Tibial artery (tissue), 4 donors: Measurements from ENCODE around the gene EPS8L3.
A peak's percentile ranks its signal among the peaks of the same experiment; 100 is the strongest.

ENCODE experiments used
- DNase-seq, 2 donors: peaks; one replicate each; pipeline ENCODE4 v3.0.0-alpha.2; 2019
- H3K27ac ChIP-seq, 2 donors: fragments of 200-600 bp; sonication (generic) in 1 of 2; 1 replicate in 1 of 2; 2 replicates in 1 of 2; pipeline ENCODE4 v1.5.1; 2018 to 2019; ENCODE audit warnings: mild to moderate bottlenecking in 1 of 2
- H3K27me3 ChIP-seq, 2 donors: fragments of 200-600 bp; sonication (generic) in 1 of 2; one replicate each; pipeline versions ENCODE4 v1.5.1 to v1.6.0; 2016 to 2019
- H3K36me3 ChIP-seq, 3 donors: fragments of 200-600 bp; sonication (generic) in 2 of 3; one replicate each; pipeline ENCODE4 v1.5.1; 2016 to 2019; ENCODE audit warnings: mild to moderate bottlenecking in 2 of 3
- H3K4me1 ChIP-seq, 4 donors: fragments of 200-600 bp; sonication (generic) in 2 of 4; 1 replicate in 3 of 4; 2 replicates in 1 of 4; pipeline ENCODE4 v1.5.1; 2016 to 2019
- H3K4me3 ChIP-seq, 2 donors: fragments of 200-600 bp; sonication (generic) in 1 of 2; 1 replicate in 1 of 2; 2 replicates in 1 of 2; pipeline ENCODE4 v1.5.1; 2018 to 2019; ENCODE audit warnings: mild to moderate bottlenecking in 2 of 2
- H3K9me3 ChIP-seq, 3 donors: fragments of 200-600 bp; sonication (generic) in 1 of 3; one replicate each; pipeline ENCODE4 v1.5.1; 2016 to 2019
- CTCF ChIP-seq, 2 experiments: fragments of 200-600 bp in 1 of 2; fragments of 450-650 bp in 1 of 2; IDR thresholded peaks; one replicate each; pipeline ENCODE4 v1.5.1; 2017 to 2019; ENCODE audit warnings: antibody characterized with exemption in 2 of 2, mild to moderate bottlenecking in 1 of 2, moderate library complexity in 1 of 2
- intact Hi-C: fragments of 100-400 bp; cut with DNase I; formaldehyde crosslinking; loops from one replicate; pipeline ENCODE4 v1.15.0; 2023; ENCODE audit warnings: low total_unique reads

The EPS8L3 gene

GRCh38 chr1:109776206-109776835 lies 12.6 kb upstream of the EPS8L3 start:
- no peak overlapping the region for H3K4me3 ChIP-seq
- H3K27ac ChIP-seq, result no peak overlapping the region
- no peaks in the 10 kb centered on the region for H3K27me3 ChIP-seq
- TF ChIP-seq CTCF (IDR thresholded peaks at IDR 0.05), result no peak
- peaks cover 0 to 7% (median 2%) of the 10 kb centered on the region in 4 donors for H3K4me1 ChIP-seq
- intact Hi-C loops, result no loop called here
- no peaks in the 10 kb centered on the region for H3K36me3 ChIP-seq
- no peaks in the 10 kb centered on the region for H3K9me3 ChIP-seq
- peak; percentile 18 to 62 for DNase-seq

- intact Hi-C loops, result no loop called here
- no peak for TF ChIP-seq CTCF (IDR thresholded peaks at IDR 0.05)
- Histone ChIP-seq H3K4me3 (no peak overlapping the region), H3K27ac (no peak overlapping the region), H3K9me3 (no peaks in the 10 kb centered on the region), H3K27me3 (no peaks in the 10 kb centered on the region), H3K4me1 (peaks cover 0 to 7% (median 2%) of the 10 kb centered on the region in 4 donors), H3K36me3 (no peaks in the 10 kb centered on the region)
- no peak for DNase-seq
Measured at GRCh38 chr1:109775398-109775797, 11.7 kb upstream of the EPS8L3 start.

DNA sequence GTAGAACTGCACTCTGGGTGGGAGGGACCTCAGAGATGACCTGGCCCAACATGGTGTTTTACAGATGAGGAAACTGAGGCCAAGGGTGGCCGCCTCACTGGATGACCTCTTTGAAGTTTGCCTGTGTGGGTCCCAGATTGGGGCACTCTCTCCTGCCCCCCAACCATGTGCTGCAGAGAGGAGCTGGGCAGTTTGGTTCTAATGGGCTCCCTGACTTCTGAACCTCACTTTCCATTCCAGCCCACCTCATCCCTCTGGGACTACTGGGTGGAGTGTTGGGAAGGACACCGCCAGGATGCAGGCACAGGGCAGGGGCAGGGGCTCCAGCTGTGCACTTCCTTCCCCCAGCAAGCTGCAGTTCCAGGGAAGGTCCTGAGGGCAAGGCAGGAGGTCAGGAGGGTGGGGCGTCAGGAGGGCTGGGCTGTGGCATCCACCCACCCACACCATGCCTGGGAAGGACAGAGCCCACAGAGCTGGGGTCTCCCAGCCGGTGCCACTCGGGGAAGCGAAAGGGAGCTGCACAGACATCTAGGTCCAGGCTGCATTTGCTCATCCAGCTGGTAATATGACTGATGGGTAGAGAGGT lies 10.3 kb upstream of the EPS8L3 start:
- Histone ChIP-seq H3K27me3 (no peaks in the 10 kb centered on the region), H3K4me1 (peaks cover 0 to 7% (median 2%) of the 10 kb centered on the region in 4 donors)
- DNase-seq, result peak in 1 of 2 donors; percentile 65

DNA sequence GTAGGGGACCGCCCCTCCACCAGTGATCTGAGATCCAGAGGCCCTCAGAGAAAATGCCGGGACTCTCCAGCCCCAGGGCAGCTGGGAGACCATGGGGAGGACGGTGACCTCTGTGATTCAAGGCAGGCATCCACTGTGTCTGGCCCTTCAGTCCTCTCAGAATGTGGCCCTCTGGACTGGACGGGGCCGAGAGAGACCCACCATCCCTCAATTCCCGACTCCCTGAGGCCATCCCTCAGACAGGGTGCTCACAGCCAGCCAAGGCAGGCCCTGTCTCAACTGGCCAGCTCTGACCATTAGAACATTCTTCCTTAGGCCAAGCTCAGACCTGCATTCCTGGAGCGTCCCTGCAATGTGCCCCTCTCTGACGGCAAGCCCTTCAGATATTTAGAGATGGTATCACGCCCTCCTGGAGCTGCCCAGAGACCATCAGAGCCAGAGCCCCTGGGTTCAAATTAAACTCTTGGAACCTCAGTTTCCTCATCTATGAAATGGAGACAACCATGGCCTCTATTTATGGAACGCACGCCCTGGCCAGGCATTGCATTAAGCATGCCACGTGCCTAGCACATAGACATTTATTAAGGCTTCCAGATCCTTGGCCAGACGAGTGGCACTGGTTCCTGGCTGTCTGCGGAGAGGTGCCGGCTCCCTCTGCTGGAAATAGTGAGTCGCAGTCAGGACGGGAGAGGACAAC lies 9.6 kb upstream of the EPS8L3 start:
- peak; percentile 85 to 91 for DNase-seq

More for the DNA sequence above, 10.3 kb upstream of the EPS8L3 start:
- Histone ChIP-seq H3K4me3 (no peak overlapping the region), H3K27ac (no peak overlapping the region), H3K36me3 (no peaks in the 10 kb centered on the region), H3K9me3 (no peaks in the 10 kb centered on the region)
- no peak for TF ChIP-seq CTCF (IDR thresholded peaks at IDR 0.05)
- intact Hi-C loops, result loop anchor here (5.0 kb wide), 2 partner anchors 132 to 227 kb away; partner anchors contain the start of gene GNAI3

More for the DNA sequence above, 9.6 kb upstream of the EPS8L3 start:
- H3K4me1 ChIP-seq, result peaks cover 0 to 7% (median 2%) of the 10 kb centered on the region in 4 donors
- intact Hi-C loops, result loop anchor here (5.0 kb wide), 2 partner anchors 131 to 226 kb away; partner anchors contain the start of gene GNAI3
- no peak overlapping the region for H3K27ac ChIP-seq
- H3K4me3 ChIP-seq, result no peak overlapping the region
- TF ChIP-seq CTCF (IDR thresholded peaks at IDR 0.05), result peak; percentile 86 to 93
- no peaks in the 10 kb centered on the region for H3K9me3 ChIP-seq
- H3K36me3 ChIP-seq, result no peaks in the 10 kb centered on the region
- H3K27me3 ChIP-seq, result no peaks in the 10 kb centered on the region
